DMS53 treated with DMSO at 0.1 percent for 48 hours (cell line): ENCODE data around the gene FGFR3.

ENCODE experiments used
- DNase-seq: peaks from one replicate; lab custom pipeline; 2025; ENCODE audit not compliant: unreplicated experiment; lab: John Stamatoyannopoulos, UW

The FGFR3 gene

DNA sequence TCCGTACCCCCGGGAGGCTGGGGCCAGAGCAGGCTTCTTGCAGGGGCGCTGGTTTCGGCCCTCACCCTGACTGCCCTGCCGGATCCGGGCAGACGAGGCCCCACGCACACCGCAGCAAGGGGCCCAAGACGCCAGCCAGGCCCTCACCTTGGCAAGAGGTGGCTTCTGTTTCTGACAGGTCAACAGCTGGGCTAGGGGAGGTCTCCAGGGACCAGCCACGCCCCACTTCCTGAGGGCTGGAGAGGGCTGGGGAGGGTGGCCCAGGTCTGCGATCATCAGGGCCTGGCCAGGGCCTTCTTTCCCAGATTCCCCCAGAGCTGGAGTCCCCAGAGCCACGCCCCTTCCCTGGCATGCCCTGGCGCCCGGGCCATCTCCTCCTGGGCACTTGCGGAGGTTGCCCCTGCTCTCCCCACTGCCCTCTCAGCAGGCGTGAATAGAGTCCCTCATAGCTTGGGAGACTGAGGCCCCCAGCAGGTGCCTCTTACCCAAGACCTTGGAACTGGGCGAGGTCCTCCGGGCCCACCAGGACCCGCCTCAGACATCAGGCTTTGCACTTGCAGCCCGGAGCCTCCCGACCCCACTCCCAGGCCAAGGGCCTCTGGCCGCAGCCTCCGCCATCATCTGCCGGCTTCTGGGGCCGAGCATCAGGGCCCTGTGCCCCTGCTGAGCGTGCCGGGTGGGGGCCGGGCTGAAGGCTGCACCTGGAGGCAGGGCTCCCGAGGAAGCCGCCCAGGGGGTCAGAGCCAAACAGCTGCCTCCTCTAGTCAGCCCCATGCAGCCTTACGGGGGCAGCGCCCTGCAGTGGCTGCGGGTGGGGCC lies 6.3 kb upstream of the FGFR3 start:
- DNase-seq: no peak

- no peak for DNase-seq
These were observed 5.5 kb upstream of the FGFR3 start for GRCh38 chr4:1787411-1788077.

GRCh38 chr4:1788254-1788973 lies 4.7 kb upstream of the FGFR3 start:
- no peak for DNase-seq

DNA sequence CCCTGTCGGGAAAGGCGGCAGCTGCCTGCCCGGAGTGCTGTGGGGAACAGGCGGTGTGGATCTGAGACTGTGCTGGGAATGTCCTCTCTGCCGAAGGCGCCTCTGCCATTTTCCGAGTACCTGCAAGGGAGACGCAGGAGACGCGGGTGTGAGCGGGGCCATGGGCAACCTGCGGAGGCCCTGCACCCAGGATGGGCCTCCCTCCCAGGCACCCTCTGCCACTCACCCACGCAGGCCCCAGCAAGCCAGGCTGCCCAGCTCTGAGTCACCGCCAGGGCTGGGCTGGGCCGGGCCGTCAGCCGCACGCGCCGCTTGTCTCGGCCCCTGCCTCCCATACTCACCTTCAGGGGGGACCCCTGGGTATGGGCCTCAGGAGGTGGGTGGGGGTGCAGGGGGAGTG lies 3.5 kb upstream of the FGFR3 start:
- no peak for DNase-seq

DNA sequence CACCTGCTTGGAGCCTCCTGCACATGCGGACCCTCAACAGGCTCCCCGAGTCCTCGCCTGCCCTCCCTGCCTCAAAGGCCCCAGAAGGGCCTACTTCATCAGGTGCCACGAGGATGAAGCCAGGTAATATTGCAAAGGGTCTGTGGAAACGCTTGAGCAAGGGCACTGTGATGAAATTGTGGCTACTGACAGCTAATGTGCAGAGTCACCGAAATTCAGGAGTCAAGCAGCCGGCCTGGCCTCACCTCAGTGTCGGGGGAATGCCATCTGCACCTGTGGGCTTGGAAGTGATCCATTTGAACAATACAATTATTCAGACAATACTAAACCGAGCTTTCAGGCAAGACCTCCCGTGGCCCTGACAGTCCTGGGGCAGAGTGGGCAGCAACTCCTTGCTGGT lies 3.1 kb upstream of the FGFR3 start:
- DNase-seq: no peak

DNA sequence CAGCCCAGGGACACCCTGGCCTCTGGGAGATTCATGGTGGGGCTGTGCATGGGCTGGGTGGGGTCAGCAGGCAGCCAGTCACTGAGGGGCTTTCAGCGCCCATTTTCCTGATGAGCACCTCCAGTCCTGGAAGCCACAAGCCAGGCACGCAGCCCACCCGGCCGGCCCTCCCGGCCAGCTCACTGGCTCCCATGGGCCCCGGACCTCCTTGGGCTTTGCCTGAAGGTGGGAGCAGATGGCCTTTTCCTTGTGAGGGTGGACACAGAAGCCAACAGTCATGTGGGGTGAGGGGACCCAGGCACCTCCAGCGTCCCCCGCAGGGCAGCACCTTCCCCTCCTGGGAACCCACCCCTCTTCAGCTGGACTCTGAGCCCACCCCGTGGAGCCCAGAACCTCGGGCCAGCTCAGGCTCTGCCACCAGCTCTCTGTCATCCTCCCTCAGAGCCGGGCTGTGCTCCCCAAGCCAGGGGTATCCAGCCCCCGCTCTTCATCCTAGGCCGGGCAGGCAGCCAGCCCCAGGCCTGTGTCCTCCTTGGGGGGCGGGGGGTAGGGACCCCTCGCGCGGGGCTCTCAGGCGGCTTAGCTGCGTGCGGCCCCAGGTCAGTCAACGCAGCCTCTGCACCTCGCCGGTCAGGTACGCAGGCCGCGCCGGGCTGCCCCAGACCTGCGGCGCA lies 798 bp upstream of the FGFR3 start:
- no peak for DNase-seq

DNA sequence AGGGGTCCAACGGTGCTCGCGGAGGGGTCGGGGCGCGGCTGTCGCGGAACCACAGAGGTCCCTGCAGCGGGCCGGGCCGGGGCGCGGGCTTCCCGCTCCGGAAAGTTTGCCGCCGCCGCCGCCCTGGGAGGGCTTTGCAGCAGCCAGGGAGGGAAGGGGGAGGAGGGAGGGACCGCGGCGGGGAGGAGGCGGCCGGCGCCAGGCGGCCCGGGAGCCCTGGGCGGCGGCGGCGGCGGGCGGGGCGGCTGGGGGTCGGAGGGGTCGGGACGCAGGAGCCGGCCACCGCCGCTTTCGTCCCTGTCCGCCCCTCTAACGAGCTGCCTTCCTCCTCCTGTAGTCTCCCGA lies 375 bp downstream of the FGFR3 start:
- no peak for DNase-seq

DNA sequence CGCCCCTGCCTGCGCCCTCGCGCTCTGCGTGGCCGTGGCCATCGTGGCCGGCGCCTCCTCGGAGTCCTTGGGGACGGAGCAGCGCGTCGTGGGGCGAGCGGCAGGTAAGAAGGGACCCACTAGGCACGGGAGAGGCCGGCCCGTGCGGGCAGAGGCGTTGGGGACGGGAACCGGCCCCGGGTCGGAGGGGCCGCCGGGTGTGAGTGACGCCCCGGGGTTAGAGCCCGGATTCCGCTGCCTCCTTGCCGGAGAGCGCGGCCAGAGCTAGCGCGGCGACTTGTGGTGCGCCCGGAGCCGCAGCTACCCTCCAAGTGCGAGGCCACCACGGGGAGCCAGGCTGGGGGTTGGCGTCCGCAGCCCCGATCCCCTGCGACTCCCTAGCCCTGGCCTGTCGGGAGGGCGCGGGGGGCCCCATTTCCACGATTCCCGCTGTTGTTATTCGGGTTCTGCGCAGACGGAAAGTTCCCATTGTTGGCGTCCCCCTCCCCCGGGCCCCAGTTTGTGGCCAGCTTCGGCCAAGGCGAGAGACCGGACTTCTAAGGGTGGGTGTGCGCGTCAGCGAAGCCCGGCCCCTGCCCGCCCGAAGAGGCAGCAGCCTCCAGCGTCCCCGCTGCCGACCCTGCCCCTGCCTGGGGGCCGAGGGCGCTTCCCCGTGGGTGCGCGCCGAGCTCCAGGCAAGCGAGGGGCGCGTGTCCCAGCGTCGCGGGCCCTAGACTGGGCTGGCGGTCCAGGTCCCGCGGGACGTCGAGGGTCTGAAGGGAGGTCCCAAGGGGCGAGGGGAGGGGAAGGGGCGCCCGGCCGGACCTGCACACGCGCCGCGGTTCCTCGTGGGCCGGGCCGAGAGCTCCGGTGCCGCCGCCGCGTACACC lies 1.1 kb downstream of the FGFR3 start:
- DNase-seq: no peak

DNA sequence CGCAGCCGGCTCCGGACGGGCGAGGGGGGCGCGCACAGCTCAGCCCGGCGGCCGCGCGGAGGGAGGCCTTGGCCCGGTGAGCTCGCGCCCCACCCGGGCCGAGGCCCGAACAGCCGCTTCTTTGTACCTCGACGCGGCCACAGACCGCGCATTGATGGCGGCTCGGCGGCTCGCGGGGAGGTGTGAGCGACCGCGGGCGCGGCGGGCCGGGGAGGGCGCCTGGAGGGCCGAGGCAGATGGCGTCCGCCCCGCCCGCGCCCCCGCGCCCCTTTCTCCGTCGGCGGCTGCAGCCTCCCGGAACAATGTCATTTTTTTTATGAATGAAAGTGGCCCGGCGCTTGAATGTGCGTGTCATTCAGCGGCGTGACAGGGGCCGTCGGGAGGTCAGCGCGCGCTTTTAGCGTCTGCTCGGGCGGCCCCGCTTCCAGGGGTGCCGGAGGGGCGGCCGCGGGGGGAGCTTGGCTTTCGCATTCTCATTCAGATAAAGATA lies 1.8 kb downstream of the FGFR3 start:
- no peak for DNase-seq

GRCh38 chr4:1795299-1796195 lies 2.5 kb downstream of the FGFR3 start:
- no peak for DNase-seq

GRCh38 chr4:1796486-1797204 lies 3.6 kb downstream of the FGFR3 start:
- DNase-seq: no peak

GRCh38 chr4:1797298-1797860 lies 4.3 kb downstream of the FGFR3 start:
- no peak for DNase-seq

GRCh38 chr4:1797861-1798579 lies 4.9 kb downstream of the FGFR3 start:
- no peak for DNase-seq

DNA sequence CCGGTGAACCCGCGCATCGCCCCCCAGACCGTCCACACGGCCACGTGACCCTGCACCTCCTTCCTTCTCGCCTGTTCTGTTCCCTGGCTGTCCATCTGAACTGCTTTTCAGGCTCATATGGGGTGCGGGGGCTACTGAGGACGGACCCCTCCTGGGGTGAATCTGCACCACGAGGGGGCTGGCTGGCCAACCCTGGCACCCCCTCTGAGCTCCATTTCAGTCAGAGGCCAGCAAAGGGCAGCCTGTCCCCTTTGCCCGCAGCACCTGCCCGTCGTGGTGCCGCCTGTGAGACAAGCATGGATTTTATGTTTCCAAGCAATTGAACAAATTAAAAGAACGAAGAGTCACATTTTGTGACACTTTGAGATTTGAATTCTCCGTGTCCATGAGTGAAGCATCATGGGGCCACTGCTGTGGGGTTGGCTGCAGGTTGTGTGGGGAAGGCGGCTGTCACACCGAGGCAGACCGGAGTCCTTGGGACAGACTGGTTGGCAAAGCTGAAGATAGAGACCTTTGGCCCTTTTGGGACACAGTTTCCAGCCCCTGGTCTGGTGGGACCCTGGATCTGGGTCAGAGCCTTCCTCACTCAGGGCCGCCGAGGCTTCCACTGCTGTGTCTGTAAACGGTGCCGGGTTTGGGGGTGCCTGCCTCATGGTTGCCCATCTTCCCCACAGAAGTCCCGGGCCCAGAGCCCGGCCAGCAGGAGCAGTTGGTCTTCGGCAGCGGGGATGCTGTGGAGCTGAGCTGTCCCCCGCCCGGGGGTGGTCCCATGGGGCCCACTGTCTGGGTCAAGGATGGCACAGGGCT lies 5.7 kb downstream of the FGFR3 start:
- no peak for DNase-seq

GRCh38 chr4:1799387-1800375 lies 6.6 kb downstream of the FGFR3 start:
- no peak for DNase-seq

DNA sequence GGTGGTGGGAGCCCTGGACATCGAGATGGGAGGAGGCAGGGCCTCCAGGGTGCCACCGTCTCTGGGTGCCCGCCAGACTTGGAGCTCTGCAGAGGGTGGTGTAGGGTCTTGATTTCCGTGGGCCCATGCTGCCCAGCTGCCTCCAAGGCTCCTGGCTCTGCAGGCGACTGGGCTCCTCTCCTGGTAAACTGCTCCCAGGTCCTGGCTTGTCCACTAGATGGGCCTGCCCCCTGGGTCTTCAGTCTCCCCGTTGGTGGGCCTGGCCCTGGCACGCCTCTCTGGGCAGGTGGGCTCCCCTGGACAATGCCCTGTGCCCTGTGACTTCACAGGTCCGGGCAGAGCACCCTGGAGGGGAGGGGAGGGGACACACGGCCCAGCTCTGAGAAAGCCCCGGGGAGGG lies 7.7 kb downstream of the FGFR3 start:
- DNase-seq: no peak
